Aorta (tissue), 5 donors: Measurements from ENCODE around the gene PCF11. TPM values are rescaled to one million over a fixed set of nuclear protein-coding genes. Genes with fewer than 3 reads are reported as not detected.
"Not testable (repeated sequence)": the region's sequence is repeated elsewhere in the genome, so short reads cannot be mapped to it uniquely, and the experiment has no call there.

ENCODE experiments used
- ATAC-seq: fragments of 200-7000 bp; cut with Tn5 transposase; one replicate; pipeline ENCODE4 v1.9.1; 2022; ENCODE audit warnings: moderate library complexity; ENCODE audit not compliant: low FRiP score
- DNase-seq, 2 donors: peaks; one replicate each; pipeline ENCODE4 v3.0.0-alpha.2; 2020
- H3K27ac ChIP-seq, 2 donors: one replicate each; pipeline ENCODE4 v1.5.1; 2013; ENCODE audit warnings: low read length in 2 of 2, mild to moderate bottlenecking in 2 of 2, moderate library complexity in 2 of 2, control low read depth in 1 of 2, inconsistent platforms in 1 of 2, low read depth in 1 of 2
- H3K27me3 ChIP-seq, 2 donors: one replicate each; pipeline ENCODE4 v1.6.1; 2013; ENCODE audit warnings: control low read depth in 1 of 2, low read length in 1 of 2, mild to moderate bottlenecking in 1 of 2, moderate library complexity in 1 of 2; ENCODE audit not compliant: insufficient read depth in 2 of 2, control insufficient read depth in 1 of 2
- H3K36me3 ChIP-seq, 2 donors: one replicate each; pipeline ENCODE4 v1.6.1; 2013; ENCODE audit warnings: control low read depth in 1 of 2, low read length in 1 of 2, mild to moderate bottlenecking in 1 of 2; ENCODE audit not compliant: insufficient read depth in 2 of 2, control insufficient read depth in 1 of 2
- H3K4me1 ChIP-seq, 2 donors: one replicate each; pipeline ENCODE4 v1.6.1; 2013; ENCODE audit warnings: low read length in 2 of 2, control low read depth in 1 of 2, mild to moderate bottlenecking in 1 of 2, moderate library complexity in 1 of 2; ENCODE audit not compliant: insufficient read depth in 2 of 2, control insufficient read depth in 1 of 2
- H3K4me3 ChIP-seq, 2 donors: one replicate each; pipeline ENCODE4 v1.5.1; 2013; ENCODE audit warnings: low read length in 2 of 2, control low read depth in 1 of 2, mild to moderate bottlenecking in 1 of 2
- H3K9me3 ChIP-seq: one replicate; pipeline ENCODE4 v1.6.1; 2013; ENCODE audit warnings: mild to moderate bottlenecking, low read length; ENCODE audit not compliant: control insufficient read depth
- WGBS, 2 donors: extraction: QIAGEN DNeasy Blood & Tissue Kit; methylation state at CpG; one replicate each; pipeline ENCODE4 v1.1.7; 2013; 5-methylcytosine and 5-hydroxymethylcytosine counted together
- intact Hi-C, 2 donors: fragments of 100-400 bp; cut with DNase I; formaldehyde crosslinking; loops; one replicate each; pipeline versions ENCODE4 v1.14.2 to v1.15.0; 2022
- polyA plus RNA-seq, 2 donors: library from polyadenylated mRNA; stranded (reverse); fragments of 200-250 nt; gene quantifications; one replicate each; pipeline ENCODE4 v1.2.3, GENCODE V29; 2013
- total RNA-seq, 2 donors: library from RNA; stranded (reverse); fragmentation: NEBNext Ultra II Directional; extraction: Animal tissue kit (Norgen Biotek cat#: 25700); gene quantifications; one replicate each; pipeline ENCODE4 v1.2.1, GENCODE V29; 2021
- donor health status: healthy with polysubstance abuse.
- donor health status: Bipolar disorder and iron deficiency.
- donor health status: DM: no; HTN: no; CAD: no.
- donor health status: DM: no; HTN: no; CAD: no.
- donor health status: DM: yes; HTN: yes; CAD: no.

Gene PCF11
- total and polyA plus RNA-seq, 4 donors = 14.5 to 82.3 (median 60.5) TPM

- H3K27ac ChIP-seq = no peak overlapping the region
- 94% methylated on average over 2 of the region's 2 CpGs for WGBS, 2 donors
- H3K4me3 ChIP-seq = no peak overlapping the region
- no peaks in the 10 kb centered on the region for H3K9me3 ChIP-seq
- H3K36me3 ChIP-seq = no peaks in the 10 kb centered on the region
- H3K27me3 ChIP-seq = no peaks in the 10 kb centered on the region
- DNase-seq = no peak
- intact Hi-C loops = no loop called here
- H3K4me1 ChIP-seq = no peaks in the 10 kb centered on the region
- no peak for ATAC-seq
Observed at GRCh38 chr11:83122766-83123165, 34.2 kb upstream of the PCF11 start.

- 81 to 84% methylated on average over 4 of the region's 4 CpGs for WGBS, 2 donors
- Histone ChIP-seq H3K4me1 (no peaks in the 10 kb centered on the region), H3K9me3 (no peaks in the 10 kb centered on the region), H3K36me3 (no peaks in the 10 kb centered on the region), H3K27me3 (no peaks in the 10 kb centered on the region), H3K27ac (no peak overlapping the region), H3K4me3 (no peak overlapping the region)
- DNase-seq (no peak), ATAC-seq (no peak)
- intact Hi-C loops = no loop called here
Observed at GRCh38 chr11:83124636-83125424, 32.1 kb upstream of the PCF11 start.

GRCh38 chr11:83125577-83125976, 31.4 kb upstream of the PCF11 start:
- H3K27ac ChIP-seq = no peak overlapping the region
- H3K4me1 ChIP-seq = no peaks in the 10 kb centered on the region
- H3K4me3 ChIP-seq = no peak overlapping the region
- H3K9me3 ChIP-seq = no peaks in the 10 kb centered on the region
- 82% methylated on average over 5 of the region's 5 CpGs for WGBS, 2 donors
- ATAC-seq (no peak), DNase-seq (no peak)
- H3K27me3 ChIP-seq = no peaks in the 10 kb centered on the region
- no peaks in the 10 kb centered on the region for H3K36me3 ChIP-seq
- intact Hi-C loops = no loop called here

- H3K27me3 ChIP-seq = no peaks in the 10 kb centered on the region
- no peak overlapping the region for H3K27ac ChIP-seq
- H3K4me1 ChIP-seq = no peaks in the 10 kb centered on the region
- H3K4me3 ChIP-seq = no peak overlapping the region
- no peaks in the 10 kb centered on the region for H3K9me3 ChIP-seq
- intact Hi-C loops = no loop called here
- DNase-seq (no peak), ATAC-seq (no peak)
- 94 to 95% methylated on average over 5 of the region's 5 CpGs for WGBS, 2 donors
- no peaks in the 10 kb centered on the region for H3K36me3 ChIP-seq
Observed at GRCh38 chr11:83127310-83127637, 29.7 kb upstream of the PCF11 start.

- Histone ChIP-seq H3K4me1 (no peaks in the 10 kb centered on the region), H3K27me3 (no peaks in the 10 kb centered on the region), H3K36me3 (no peaks in the 10 kb centered on the region), H3K4me3 (no peak overlapping the region), H3K27ac (no peak overlapping the region), H3K9me3 (no peaks in the 10 kb centered on the region)
- WGBS, 2 donors = 39 to 49% methylated on average over 4 of the region's 4 CpGs
- DNase-seq = no peak
- intact Hi-C loops = no loop called here
- no peak for ATAC-seq
Observed at GRCh38 chr11:83132191-83132590, 24.7 kb upstream of the PCF11 start.

GRCh38 chr11:83133266-83133665, 23.7 kb upstream of the PCF11 start:
- 94 to 95% methylated on average over 11 to 22 of the region's 29 CpGs for WGBS, 2 donors
- intact Hi-C loops = not testable (repeated sequence)

GRCh38 chr11:83139310-83139709, 17.6 kb upstream of the PCF11 start:
- intact Hi-C loops = no loop called here
- ATAC-seq (no peak), DNase-seq (no peak)
- WGBS, 2 donors = 77 to 83% methylated on average over 6 of the region's 6 CpGs
- no peaks in the 10 kb centered on the region for H3K36me3 ChIP-seq
- H3K4me3 ChIP-seq = no peak overlapping the region
- peaks cover 0 to 1% of the 10 kb centered on the region in 2 donors for H3K4me1 ChIP-seq
- H3K27me3 ChIP-seq = no peaks in the 10 kb centered on the region
- no peak overlapping the region for H3K27ac ChIP-seq
- H3K9me3 ChIP-seq = no peaks in the 10 kb centered on the region

More at GRCh38 chr11:83133266-83133665, 23.7 kb upstream of the PCF11 start:
- DNase-seq, H3K36me3 ChIP-seq, H3K27ac ChIP-seq, H3K9me3 ChIP-seq, H3K4me1 ChIP-seq, H3K27me3 ChIP-seq, ATAC-seq, H3K4me3 ChIP-seq: not testable (repeated sequence)

GRCh38 chr11:83140691-83141455, 16.1 kb upstream of the PCF11 start:
- no peaks in the 10 kb centered on the region for H3K36me3 ChIP-seq
- no peaks in the 10 kb centered on the region for H3K9me3 ChIP-seq
- DNase-seq (no peak), ATAC-seq (no peak)
- intact Hi-C loops = no loop called here
- H3K4me3 ChIP-seq = no peak overlapping the region
- H3K27me3 ChIP-seq = no peaks in the 10 kb centered on the region
- H3K4me1 ChIP-seq = peaks cover 0 to 1% of the 10 kb centered on the region in 2 donors
- 94 to 95% methylated on average over 11 of the region's 11 CpGs for WGBS, 2 donors
- H3K27ac ChIP-seq = no peak overlapping the region

- WGBS, 2 donors = 88 to 89% methylated on average over 4 of the region's 4 CpGs
- no peaks in the 10 kb centered on the region for H3K9me3 ChIP-seq
- intact Hi-C loops = no loop called here
- H3K4me1 ChIP-seq = peaks cover 0 to 1% of the 10 kb centered on the region in 2 donors
- H3K36me3 ChIP-seq = no peaks in the 10 kb centered on the region
- ATAC-seq = no peak
- no peaks in the 10 kb centered on the region for H3K27me3 ChIP-seq
- H3K4me3 ChIP-seq = no peak overlapping the region
- DNase-seq = no peak
- H3K27ac ChIP-seq = no peak overlapping the region
Observed at GRCh38 chr11:83147895-83148294, 9.0 kb upstream of the PCF11 start.
